Stimulated activated CD4-positive, alpha-beta T cell treated with anti-CD3 and anti-CD28 coated beads, Interleukin-12 subunit alpha, Interleukin-12 subunit beta, amount 100 ng/mL, for 48 hours (primary cell): ENCODE measurements around the gene DNM2.

Source experiments
- DNase-seq, 3 donors: peaks; one replicate each; pipeline ENCODE4 v3.0.0-alpha.2; 2020; ENCODE audit warnings: low read depth in 2 of 3, low spot score in 1 of 3

The DNM2 gene

GRCh38 chr19:10811391-10812111 is 93.7 kb downstream of the DNM2 start:
- no peak for DNase-seq

- DNase-seq: no peak
Observed at GRCh38 chr19:10812196-10812595, 94.3 kb downstream of the DNM2 start.

- DNase-seq: peak in 2 of 3 donors; percentile 6 to 18
Observed at GRCh38 chr19:10812902-10813404, 95.1 kb downstream of the DNM2 start.

- no peak for DNase-seq
Observed at GRCh38 chr19:10815007-10815536, 97.2 kb downstream of the DNM2 start.

GRCh38 chr19:10815969-10816644 is 98.2 kb downstream of the DNM2 start:
- DNase-seq: no peak

GRCh38 chr19:10816691-10817090 is 98.8 kb downstream of the DNM2 start:
- DNase-seq: no peak

GRCh38 chr19:10817291-10818038 is 99.6 kb downstream of the DNM2 start:
- DNase-seq: no peak

- DNase-seq: no peak
Observed at GRCh38 chr19:10818301-10819123, 100.6 kb downstream of the DNM2 start.

GRCh38 chr19:10819124-10820060 is 101.5 kb downstream of the DNM2 start:
- DNase-seq: no peak

- no peak for DNase-seq
Observed at GRCh38 chr19:10820173-10820572, 102.3 kb downstream of the DNM2 start.

GRCh38 chr19:10823690-10824089 is 105.8 kb downstream of the DNM2 start:
- DNase-seq: no peak

GRCh38 chr19:10826231-10826630 is 108.4 kb downstream of the DNM2 start:
- no peak for DNase-seq

- no peak for DNase-seq
Observed at GRCh38 chr19:10826846-10827245, 109.0 kb downstream of the DNM2 start.

GRCh38 chr19:10828981-10829821 is 111.3 kb downstream of the DNM2 start:
- DNase-seq: no peak

- no peak for DNase-seq
Observed at GRCh38 chr19:10829967-10830366, 112.1 kb downstream of the DNM2 start.

GRCh38 chr19:10830370-10830769 is 112.5 kb downstream of the DNM2 start:
- DNase-seq: no peak

- DNase-seq: no peak
Observed at GRCh38 chr19:10830931-10831779, 113.3 kb downstream of the DNM2 start.
